Dermis blood vessel endothelial cell (primary cell): ENCODE measurements around the gene PDIA6. TPM values are rescaled to one million over a fixed set of nuclear protein-coding genes. Genes with fewer than 3 reads are reported as not detected.

ENCODE experiments used
- DNase-seq: peaks from one replicate; pipeline ENCODE4 v3.0.0; 2010
- total RNA-seq: library from RNA; depleted of rRNA; stranded (reverse); fragments of >200 nt; gene quantifications from 2 replicates; pipeline ENCODE4 v1.2.3, GENCODE V29; 2014

PDIA6 gene
- total RNA-seq, 1 donor from 2014 or later = 472 TPM

GRCh38 chr2:10779776-10780490, 32.7 kb downstream of the PDIA6 start:
- DNase-seq = no peak

- no peak for DNase-seq
These were observed 33.9 kb downstream of the PDIA6 start for GRCh38 chr2:10778724-10779115.

GRCh38 chr2:10777842-10778723, 34.5 kb downstream of the PDIA6 start:
- DNase-seq = no peak

- no peak for DNase-seq
These were observed 35.3 kb downstream of the PDIA6 start for GRCh38 chr2:10777111-10777841.

GRCh38 chr2:10776231-10776977, 36.2 kb downstream of the PDIA6 start:
- DNase-seq = no peak

- no peak for DNase-seq
These were observed 36.8 kb downstream of the PDIA6 start for GRCh38 chr2:10775831-10776230.

- DNase-seq = no peak
These were observed 37.4 kb downstream of the PDIA6 start for GRCh38 chr2:10775021-10775780.

GRCh38 chr2:10774394-10774793, 38.2 kb downstream of the PDIA6 start:
- DNase-seq = no peak

- DNase-seq = no peak
These were observed 38.7 kb downstream of the PDIA6 start for GRCh38 chr2:10773821-10774341.

GRCh38 chr2:10772868-10773215, 39.7 kb downstream of the PDIA6 start:
- DNase-seq = no peak

- DNase-seq = no peak
These were observed 40.3 kb downstream of the PDIA6 start for GRCh38 chr2:10772201-10772867.

GRCh38 chr2:10771786-10772185, 40.8 kb downstream of the PDIA6 start:
- no peak for DNase-seq

GRCh38 chr2:10770956-10771750, 41.4 kb downstream of the PDIA6 start:
- no peak for DNase-seq

GRCh38 chr2:10768063-10768507, 44.5 kb downstream of the PDIA6 start:
- no peak for DNase-seq

- no peak for DNase-seq
These were observed 46.7 kb downstream of the PDIA6 start for GRCh38 chr2:10765914-10766313.

- no peak for DNase-seq
These were observed 47.1 kb downstream of the PDIA6 start for GRCh38 chr2:10765461-10765860.

GRCh38 chr2:10764896-10765295, 47.7 kb downstream of the PDIA6 start:
- DNase-seq = no peak

GRCh38 chr2:10764096-10764785, 48.3 kb downstream of the PDIA6 start:
- DNase-seq = no peak

- DNase-seq = no peak
These were observed 49.2 kb downstream of the PDIA6 start for GRCh38 chr2:10763461-10763800.
